Stimulated activated CD4-positive, alpha-beta T cell treated with anti-CD3 and anti-CD28 coated beads, Interleukin-15, amount 100 ng/mL, for 24 hours (primary cell): ENCODE measurements around the gene NUP98.
A peak's percentile ranks its signal among the peaks of the same experiment; 100 is the strongest.
"Not testable (repeated sequence)": the region's sequence is repeated elsewhere in the genome, so short reads cannot be mapped to it uniquely, and the experiment has no call there.

Experiments
- DNase-seq: peaks from one replicate; pipeline ENCODE4 v3.0.0-alpha.2; 2020

NUP98 gene

DNA sequence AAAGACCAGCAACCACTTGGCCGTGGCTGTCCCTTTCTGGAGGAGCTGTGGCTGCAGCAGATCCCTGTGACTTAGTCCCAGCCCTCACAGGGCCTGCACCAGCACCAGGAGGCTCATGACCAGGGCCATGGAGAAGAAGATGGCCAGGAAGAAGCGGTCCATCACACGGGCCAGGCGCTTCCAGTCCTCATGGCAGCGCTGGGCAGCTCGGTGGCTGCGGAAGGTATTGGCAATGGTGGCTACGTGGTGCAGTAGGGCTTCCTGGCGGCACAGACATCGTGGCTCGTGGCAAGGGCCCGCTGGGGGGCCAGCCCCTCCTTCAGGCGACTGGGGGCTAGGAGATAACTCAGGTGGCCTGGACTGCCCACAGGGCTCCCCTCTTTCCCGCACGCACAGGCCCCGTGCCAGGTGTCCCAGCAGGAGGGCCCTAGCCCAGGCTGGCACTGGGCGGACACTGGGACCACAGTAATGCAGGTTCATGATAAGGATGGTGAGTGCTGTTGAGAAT lies 131.3 kb downstream of the NUP98 start:
- DNase-seq: no peak

DNA sequence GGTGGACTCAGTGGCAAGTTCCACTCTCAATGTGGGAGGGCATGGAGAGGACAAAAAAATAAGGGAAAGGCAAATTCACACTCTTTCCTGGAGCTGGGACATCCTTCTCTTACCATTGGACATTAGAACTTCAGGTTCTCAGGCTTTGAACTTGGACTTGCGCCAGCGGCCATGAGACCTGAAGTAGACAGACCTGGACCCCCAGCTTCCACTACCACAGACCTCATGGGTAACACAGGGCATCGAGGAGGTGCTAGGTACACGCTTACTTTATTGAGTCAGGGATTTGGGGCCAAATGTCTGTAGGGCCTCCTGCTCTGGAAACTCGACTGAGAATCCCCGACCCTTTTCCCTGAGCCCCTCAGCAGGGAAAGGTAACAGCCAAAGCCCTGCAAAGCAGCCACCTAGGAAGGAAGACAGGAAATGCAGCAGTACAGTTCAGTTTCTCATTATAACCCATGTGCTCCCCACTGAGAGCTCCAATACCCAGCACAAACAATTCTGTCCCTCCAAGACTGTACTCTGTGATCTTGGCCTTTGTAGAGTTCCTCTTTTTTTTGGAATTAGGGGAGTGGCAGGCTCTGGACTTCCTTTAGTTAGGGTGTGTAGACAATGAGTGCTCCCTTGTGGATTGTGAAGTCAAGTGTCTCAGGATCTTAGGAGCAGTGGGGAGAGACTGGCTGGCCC lies 131.9 kb downstream of the NUP98 start:
- no peak for DNase-seq

DNA sequence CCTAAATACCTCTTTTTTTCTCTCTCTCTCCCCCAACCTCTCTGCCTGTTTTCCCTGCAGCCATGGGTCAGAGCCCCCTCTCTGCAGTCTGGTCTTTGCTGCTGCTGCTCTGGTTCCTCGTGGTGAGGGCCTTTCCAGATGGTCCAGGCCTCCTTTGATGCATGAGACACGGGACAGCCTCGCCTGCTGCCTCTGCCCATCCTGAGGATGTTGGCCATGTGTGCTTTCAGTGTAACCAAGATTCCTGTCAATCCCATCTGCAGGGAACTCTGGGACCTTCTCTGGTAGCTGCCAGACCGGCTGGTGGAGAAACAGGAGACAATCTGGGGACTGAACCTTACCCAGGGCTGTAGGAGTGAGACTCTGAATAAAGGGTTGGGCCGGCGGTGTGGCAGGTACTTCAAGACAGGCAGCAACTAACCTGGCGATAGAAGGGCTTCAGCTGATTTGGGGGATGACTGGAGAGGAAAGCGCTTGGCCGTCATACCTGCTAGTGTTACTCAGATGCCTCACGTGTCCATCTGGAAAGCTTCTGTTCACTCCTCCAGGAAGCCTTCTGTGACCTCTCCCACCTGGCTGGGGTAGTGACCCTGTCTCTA lies 133.2 kb downstream of the NUP98 start:
- DNase-seq: no peak

DNA sequence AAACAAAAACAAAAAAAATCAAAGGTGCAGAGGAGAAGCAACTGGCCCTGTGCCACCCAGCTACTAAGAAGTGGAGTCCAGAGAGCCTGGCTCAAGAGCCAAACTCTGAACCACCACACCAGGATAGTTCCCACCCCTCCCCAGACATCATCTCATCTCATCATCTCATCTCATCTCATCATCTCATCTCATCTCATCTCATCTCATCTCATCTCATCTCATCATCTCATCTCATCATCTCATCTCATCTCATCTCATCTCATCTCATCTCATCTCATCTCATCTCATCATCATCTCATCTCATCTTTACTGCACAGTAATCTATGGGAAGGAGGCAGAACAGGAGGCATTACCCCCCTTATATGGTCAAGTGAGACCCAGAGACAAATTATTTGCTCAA lies 134.5 kb downstream of the NUP98 start:
- DNase-seq: no peak

DNA sequence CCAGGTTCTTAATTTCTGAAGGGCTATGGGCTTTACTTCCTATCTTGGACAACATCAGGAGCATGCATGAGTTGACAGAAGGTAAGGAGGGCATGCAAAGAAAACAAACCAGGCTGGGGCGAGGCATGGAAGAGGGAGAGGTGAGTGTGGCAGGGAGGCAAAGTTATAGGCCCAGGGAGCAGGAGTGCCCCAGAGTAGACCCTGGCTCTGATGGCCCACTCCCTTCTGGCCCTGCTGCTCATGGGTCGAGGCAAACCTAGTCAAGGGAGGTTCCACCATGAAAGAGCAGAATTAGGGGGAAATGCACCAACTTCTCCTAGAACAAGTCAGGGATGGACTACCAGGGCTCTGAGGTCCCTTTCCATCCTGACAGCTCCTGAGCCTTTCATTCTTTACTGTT lies 136.4 kb downstream of the NUP98 start:
- DNase-seq: no peak

DNA sequence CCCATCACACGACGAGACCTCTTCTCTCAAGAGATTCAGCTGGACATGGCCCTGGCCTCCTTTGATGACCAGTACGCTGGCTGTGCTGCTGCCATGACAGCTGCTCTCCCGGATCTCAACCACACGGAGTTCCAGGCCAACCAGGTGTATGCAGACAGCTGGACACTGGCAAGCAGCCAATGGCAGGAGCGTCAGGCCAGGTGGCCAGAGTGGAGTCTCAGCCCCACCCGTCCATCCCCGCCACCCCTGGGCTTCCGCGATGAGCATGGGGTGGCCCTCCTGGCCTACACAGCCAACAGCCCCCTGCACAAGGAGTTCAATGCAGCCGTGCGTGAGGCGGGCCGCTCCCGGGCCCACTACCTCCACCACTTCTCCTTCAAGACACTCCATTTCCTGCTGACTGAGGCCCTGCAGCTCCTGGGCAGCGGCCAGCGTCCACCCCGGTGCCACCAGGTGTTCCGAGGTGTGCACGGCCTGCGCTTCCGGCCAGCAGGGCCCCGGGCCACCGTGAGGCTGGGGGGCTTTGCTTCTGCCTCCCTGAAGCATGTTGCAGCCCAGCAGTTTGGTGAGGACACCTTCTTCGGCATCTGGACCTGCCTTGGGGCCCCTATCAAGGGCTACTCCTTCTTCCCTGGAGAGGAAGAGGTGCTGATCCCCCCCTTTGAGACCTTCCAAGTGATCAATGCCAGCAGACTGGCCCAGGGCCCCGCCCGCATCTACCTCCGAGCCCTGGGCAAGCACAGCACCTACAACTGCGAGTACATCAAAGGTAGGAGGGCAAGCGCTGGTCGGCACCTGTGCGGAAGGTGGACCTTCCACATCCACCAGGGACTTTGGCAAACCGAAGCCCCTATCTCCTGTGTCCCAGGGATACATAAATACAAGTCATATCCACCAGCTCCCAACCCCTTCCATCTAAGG lies 137.5 kb downstream of the NUP98 start:
- no peak for DNase-seq

DNA sequence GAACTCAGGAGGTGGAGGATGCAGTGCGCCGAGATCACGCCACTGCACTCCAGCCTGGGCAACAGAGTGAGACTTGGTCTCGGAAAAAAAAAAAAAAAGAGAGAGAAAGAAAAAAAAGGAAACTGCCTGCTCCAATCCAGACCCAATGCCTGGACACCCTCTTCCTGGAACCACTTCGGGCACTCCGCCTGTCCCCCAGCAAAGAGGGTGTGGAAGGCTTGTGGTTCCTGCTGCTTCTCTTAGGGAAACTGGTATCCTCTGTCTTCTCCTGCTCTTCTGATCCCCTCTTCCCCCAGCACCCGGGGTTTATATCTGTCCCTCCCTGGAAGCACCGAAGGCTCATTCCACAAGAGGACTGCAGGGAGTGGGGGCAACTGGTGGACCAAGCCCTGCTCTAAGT lies 139.1 kb downstream of the NUP98 start:
- DNase-seq: no peak

DNA sequence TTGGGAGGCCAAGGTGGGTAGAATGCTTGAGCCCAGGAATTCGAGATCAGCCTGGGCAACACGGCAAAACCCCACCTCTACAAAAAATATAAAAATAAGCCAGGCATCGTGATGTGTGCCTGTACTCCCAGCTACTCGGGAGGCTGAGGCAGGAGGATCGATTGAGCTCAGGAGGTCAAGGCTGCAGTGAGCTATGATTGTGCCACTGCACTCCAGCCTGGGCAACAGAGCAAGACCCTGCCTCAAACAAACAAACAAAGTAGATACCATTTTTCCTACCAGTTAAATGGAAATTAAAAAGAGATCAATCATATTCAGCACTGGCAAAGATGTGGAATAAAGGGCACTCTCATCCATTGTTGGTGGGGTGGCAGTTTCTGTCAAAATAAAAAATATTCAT lies 140.0 kb downstream of the NUP98 start:
- DNase-seq: not testable (repeated sequence)

DNA sequence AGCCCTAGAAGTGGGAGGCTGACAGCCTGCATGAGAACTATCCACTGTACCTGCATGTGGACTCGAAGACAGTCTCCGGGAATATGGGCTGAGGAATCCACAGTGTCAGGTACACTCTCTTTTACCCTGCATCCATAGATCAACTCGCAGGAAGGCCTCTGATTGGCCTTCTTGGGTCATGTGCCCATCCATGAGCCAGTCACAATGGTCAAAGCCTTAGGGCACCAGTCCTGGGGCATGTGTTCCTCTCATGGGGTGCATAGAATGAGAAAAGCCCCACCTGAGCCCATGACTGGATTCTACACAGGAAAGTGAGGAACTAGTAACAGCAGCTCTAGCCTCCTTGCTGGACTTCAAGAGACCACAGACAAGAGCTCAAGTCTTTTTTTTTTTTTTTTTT lies 141.8 kb downstream of the NUP98 start:
- no peak for DNase-seq

DNA sequence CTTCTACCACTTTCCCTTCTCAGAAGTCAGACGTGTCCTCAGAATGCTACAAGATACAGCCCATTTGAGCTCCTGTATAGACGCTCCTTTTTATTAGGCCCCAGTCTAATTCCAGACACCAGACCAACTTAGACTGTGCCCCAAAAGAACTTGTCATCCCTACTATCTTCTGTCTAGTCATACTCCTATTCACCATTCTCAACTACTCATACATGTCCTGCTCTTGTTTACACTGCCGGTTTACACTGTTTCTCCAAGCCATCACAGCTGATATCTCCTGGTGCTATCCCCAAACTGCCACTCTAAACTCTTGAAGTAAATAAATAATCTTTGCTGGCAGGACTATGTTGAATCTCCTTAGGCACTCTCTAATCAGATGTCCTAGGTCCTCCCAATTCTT lies 144.8 kb downstream of the NUP98 start:
- not testable (repeated sequence) for DNase-seq

DNA sequence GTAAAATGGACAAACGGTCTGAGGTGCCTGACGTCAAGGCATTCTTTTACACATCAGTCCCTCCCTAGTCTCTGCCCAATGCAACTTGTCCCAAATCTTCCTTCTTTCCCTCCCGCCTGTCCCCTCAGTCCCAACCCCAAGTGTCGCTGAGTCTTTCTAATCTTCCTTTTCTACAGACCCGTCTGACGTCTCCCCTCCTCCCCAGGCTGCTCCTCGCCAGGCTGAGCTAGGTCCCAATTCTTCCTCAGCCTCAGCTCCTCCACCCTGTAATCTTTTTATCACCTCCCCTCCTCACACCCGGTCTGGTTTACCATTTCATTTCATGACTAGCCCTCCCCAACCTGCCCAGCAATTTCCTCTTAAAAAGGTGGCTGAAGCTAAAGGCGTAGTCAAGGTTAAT lies 148.0 kb downstream of the NUP98 start:
- not testable (repeated sequence) for DNase-seq

DNA sequence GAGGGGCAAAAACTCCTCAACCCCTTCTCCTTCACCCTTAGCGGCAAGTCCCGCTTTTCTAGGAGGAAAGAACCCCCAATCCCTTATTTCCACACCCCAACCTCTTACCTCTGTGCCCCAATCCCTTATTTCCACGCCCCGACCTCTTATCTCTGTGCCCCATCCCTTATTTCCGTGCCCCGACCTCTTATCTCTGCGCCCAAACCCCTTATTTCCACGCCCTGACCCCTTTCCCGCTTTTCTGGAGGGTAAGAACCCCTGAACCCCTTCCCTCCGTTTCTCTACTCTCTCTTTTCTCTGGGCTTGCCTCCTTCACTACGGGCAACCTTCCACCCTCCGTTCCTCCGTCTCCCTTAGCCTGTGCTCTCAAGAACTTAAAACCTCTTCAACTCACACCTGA lies 148.5 kb downstream of the NUP98 start:
- DNase-seq: not testable (repeated sequence)

DNA sequence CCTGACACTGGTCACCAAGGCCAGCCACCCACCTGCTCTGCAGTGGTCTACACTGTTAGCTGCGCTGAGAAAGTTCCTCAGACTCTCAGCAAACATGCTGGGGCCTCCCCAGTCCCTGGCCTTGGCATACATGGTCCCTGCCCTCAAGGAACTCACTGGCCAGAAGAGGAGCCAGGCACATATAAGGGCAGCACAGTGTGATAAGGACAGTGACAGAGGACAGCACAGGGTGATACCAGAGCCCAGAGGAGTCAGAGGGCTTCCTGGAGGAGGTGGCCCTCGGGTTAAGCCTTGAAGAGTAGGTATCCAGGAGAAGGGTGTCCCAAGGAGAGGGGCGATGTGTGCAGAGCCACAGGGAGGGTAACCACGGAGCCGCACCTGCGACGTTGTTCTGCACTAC lies 151.8 kb downstream of the NUP98 start:
- DNase-seq: no peak

DNA sequence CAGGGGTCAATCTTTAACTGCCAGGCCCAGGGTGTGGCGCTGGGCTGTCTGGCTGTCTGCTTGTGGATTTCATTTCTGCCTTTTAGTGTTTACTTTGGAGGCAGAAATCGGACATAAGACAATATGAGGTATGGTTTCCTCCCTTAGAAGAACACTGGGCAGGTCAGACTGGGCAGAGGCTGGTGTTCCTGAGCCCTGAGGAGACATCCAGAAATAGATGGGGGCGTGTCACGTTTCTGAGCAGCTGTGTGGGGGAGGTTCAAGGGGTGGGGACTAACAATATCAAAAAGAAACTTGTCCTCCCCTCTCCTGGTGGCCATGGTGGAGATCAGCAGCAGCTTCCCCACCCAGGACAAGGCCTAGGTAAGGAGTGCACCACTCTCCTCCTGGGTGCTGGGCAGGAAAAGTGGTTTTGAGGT lies 152.5 kb downstream of the NUP98 start, which contains the start of gene ART1:
Gene ART1 (plus strand): TSS at position 312 of the 419 bp plus-strand sequence. CDS start 14,086 bp downstream, outside the sequence.
- DNase-seq: no peak

DNA sequence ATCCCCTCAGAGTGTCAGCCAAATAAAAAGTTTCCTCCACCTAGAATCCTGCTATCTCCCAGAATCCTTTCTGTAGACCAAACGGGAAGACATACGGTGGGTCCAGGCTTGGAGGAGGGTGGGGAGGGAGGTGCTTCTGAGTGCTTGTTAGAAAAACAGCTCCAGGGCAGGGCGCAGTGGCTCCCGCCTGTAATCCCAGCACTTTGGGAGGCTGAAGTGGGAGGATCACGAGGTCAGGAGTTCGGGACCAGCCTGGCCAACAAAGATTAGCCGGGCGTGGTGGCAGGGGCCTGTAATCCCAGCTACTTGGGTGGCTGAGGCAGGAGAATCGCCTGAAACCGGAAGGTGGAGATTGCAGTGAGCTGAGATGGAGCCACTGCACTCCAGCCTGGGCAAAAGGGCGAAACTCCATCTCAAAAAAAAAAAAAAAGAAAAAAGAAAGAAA lies 154.2 kb downstream of the NUP98 start:
- not testable (repeated sequence) for DNase-seq

DNA sequence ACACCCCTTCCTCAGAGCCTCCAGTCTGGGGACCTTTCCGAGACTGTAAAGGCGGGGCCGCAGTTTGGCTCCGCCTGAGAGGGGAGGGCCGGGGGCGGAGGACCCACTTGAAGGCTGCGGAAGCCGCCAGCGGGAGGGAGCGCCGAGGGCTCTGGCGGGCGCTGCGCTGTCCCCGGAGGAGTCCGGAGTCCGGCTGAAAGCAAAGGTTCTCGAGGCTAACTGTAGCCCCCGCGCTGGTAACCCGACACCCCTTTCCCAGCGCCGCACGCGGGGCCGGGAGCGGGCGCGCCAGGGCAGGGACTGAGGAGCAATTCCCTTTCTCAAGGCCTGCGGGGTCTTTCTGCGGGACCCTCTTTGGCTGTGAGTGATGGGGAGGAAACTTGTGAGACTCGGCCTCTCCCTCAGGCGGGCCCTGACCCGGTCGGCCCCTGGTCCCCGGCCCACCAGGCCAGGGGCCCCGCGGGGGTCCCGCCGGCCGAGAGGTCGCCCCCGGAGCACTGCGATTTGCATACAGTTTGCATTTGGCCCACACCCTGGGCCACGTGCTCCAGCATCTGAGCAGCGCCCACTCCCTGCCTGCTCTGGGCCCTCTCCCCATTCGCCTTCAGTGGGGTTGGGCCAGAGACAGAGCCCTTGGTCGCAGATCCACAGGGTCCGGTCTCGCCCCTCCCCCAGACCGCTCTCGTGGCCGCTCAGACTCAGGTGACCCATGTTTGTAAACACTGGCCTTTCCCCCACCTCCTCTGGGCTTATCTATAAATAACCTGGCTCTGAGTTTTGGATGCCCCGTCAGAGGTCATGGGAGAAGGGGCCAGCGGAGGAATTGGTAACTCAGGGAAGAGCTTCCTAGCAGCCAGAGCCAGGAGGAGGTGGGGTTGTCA lies 155.0 kb downstream of the NUP98 start:
- DNase-seq: peak; percentile 74

DNA sequence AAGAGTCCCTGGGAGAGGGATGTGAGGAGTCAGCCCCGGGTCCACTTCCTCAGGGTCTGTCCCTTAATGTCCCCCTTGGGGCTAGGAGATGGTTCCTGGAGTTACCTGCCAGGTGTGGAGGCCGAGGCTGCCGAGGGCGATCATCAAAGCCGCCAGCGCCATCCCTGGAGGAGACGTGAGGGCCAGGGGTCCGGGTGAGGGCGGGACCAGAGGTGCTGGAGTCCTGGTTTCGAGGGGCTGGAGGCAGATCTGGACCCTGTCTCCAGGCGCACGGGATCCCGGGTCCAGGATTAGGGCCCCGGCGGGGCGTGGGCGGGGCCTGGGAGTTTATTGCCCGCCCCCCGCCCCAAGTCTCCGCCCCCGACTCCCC lies 155.7 kb downstream of the NUP98 start, which contains the start of gene ART5:
Gene ART5 (minus strand): TSS at position 292 of the 370 bp plus-strand sequence. CDS start 130 bp downstream, at position 162.
- no peak for DNase-seq

DNA sequence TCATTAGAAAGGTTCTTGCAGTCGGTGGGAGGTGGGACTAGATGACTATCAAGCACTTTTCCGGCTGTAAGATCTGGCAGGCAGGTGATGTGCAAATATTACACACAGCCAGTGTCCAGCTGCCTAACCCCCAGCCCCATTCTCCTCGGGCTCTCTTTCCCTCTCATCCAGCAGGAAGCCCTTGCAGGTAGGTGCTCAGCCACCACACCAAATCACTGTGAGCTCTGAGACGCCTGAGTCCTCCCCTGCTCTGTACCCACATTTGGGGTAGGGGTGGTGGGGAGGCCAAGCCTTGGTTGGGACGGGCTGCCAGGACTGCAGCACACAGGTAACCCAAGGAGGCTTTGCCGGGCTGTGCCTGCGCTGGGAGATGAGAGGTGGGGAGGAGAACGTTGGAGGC lies 156.2 kb downstream of the NUP98 start:
- DNase-seq: no peak

DNA sequence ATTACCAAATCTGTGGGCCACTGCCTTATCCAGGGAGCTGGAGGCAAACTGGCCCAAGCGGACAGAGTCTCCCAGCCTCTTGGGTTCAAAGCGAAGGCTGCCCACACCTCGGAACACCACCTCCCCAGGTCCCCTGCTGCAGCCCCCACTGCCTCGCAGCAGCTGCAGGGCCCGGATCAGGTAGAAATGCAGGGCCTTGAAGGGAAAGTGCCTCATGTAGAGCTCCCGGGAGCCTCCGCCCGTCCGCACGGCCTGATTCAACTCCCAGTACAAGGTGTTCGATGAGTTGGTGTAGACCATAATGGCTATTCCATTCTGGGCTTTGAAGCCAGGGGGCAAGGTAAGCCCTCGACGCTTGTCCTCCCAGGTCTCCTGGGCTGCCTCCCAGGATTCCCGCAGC lies 157.5 kb downstream of the NUP98 start:
- no peak for DNase-seq

DNA sequence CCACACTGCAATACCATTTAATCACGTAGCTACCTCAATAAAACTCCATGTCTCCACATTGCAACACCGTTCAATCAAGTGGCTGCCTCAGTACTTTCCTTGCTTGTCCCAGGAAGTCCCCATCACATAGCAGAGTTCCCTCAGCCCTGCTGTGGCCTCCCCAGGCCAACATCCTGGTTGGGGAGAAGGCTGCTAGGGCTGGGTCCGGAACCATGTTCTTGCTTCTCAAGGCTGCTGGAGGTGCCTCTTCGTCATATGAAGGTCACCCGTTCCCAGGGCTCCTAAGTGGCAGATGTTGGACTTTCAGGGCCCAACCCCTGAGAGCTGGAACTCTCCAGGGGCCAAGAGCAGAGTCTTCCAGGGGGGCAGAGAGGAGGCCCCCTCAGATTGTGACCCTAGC lies 158.8 kb downstream of the NUP98 start:
- no peak for DNase-seq

DNA sequence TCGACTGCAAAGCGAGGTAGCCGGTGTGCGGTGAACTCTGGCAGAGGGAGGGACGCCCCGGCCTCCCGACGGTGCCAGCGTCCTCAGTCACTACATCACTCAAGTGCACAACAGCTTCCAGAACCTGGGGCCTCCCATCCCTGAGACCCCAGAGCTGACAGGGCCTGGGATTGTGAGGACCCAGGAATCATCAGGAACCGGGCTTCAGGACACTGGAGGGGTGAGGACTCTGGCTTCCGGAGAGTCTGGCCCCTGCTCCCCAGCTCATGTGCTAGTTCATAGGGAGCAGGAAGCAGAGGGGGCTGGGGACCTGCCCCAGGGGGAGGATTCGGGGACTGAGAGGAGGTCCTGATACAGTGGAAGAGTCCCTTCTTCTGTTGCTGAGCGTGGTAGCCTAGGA lies 160.2 kb downstream of the NUP98 start:
- DNase-seq: no peak

DNA sequence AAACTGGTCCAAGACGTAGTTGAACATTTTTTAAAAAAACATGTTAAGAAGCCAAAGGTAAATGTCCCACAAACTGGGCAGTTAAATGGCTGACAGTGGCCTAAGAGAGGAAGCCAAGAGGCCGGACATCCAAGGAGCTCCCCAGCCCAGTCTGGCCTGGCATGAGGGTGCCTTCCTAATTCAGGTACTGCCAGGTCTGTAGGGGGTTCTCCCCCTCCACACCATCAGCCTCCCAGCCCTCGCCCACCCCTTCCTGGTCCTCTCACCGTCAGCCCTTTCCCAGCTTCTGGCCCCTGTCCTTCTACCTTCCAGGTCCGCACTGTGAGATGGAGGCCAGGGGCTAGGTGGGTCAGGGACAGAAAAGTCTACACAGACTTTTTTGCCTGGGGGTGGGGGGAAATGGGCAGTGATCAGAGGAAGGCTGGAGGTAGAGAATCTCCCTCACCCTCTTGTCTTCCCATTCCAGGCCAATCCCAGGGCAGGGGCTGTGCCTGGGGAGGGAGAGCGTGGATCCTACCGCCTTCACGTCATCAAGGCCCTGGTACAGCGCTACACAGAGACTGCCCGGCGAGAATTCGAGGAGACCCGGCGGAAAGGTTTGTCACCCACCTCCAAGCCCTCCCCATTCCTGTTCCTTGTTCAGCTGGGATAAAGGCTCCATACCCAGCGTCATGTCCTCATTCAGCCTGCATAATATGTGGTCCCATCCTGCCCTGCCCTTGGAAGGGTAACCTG lies 161.5 kb downstream of the NUP98 start:
- DNase-seq: no peak
